NCI-H82 treated with DMSO at 0.1 percent for 48 hours (cell line): ENCODE results near the gene GPX7.

ENCODE experiments used
- DNase-seq: peaks from one replicate; lab custom pipeline; 2025; ENCODE audit not compliant: unreplicated experiment; lab: John Stamatoyannopoulos, UW

The GPX7 gene

GRCh38 chr1:52585474-52585873, 16.7 kb upstream of the GPX7 start:
- DNase-seq: no peak

GRCh38 chr1:52588027-52588426, 14.1 kb upstream of the GPX7 start:
- no peak for DNase-seq

- DNase-seq: no peak
Measured at GRCh38 chr1:52588535-52588934, 13.6 kb upstream of the GPX7 start.

GRCh38 chr1:52590266-52590665, 11.9 kb upstream of the GPX7 start:
- no peak for DNase-seq

- DNase-seq: no peak
Measured at GRCh38 chr1:52592637-52593323, 9.4 kb upstream of the GPX7 start.

GRCh38 chr1:52593495-52593894, 8.7 kb upstream of the GPX7 start:
- no peak for DNase-seq

- DNase-seq: peak; percentile 97
Measured at GRCh38 chr1:52595061-52595460, 7.1 kb upstream of the GPX7 start.

- DNase-seq: no peak
Measured at GRCh38 chr1:52597912-52598311, 4.3 kb upstream of the GPX7 start.

GRCh38 chr1:52598729-52599128, 3.4 kb upstream of the GPX7 start:
- no peak for DNase-seq

GRCh38 chr1:52599236-52599635, 2.9 kb upstream of the GPX7 start:
- no peak for DNase-seq

GRCh38 chr1:52600533-52601179, 1.5 kb upstream of the GPX7 start:
- DNase-seq: no peak

GRCh38 chr1:52601519-52601918, 652 bp upstream of the GPX7 start:
- no peak for DNase-seq

GRCh38 chr1:52602856-52603600, 857 bp downstream of the GPX7 start:
- no peak for DNase-seq

GRCh38 chr1:52603630-52604029, 1.5 kb downstream of the GPX7 start:
- DNase-seq: no peak

GRCh38 chr1:52604063-52604770, 2.0 kb downstream of the GPX7 start:
- no peak for DNase-seq

- DNase-seq: no peak
Measured at GRCh38 chr1:52613636-52614373, 11.6 kb downstream of the GPX7 start.

GRCh38 chr1:52614671-52615070, 12.5 kb downstream of the GPX7 start:
- no peak for DNase-seq

- no peak for DNase-seq
Measured at GRCh38 chr1:52615489-52616042, 13.4 kb downstream of the GPX7 start.

- DNase-seq: no peak
Measured at GRCh38 chr1:52621950-52622349, 19.8 kb downstream of the GPX7 start.

- no peak for DNase-seq
Measured at GRCh38 chr1:52623812-52624211, 21.6 kb downstream of the GPX7 start.

- DNase-seq: no peak
Measured at GRCh38 chr1:52627028-52627427, 24.9 kb downstream of the GPX7 start.
